Central memory CD8-positive, alpha-beta T cell (primary cell): ENCODE measurements around the gene C15orf40.

Source experiments
- ATAC-seq: fragments of 150-1000 bp; cut with Tn5 transposase; replicated peaks from 2 replicates; pipeline ENCODE4 v1.10.0; 2022; ENCODE audit warnings: mild to moderate bottlenecking, moderate FRiP score, moderate number of reproducible peaks; ENCODE audit not compliant: poor library complexity, severe bottlenecking; ENCODE audit errors: extremely low read depth
- DNase-seq, 2 donors: peaks; one replicate each; pipeline ENCODE4 v3.0.0; 2021; ENCODE audit warnings: low spot score in 2 of 2
- H3K27ac Mint-ChIP-seq: one replicate; pipeline ENCODE4 v1.8.0; 2022; ENCODE audit warnings: low read depth, mild to moderate bottlenecking, moderate library complexity, mixed read lengths
- H3K27me3 Mint-ChIP-seq: one replicate; pipeline ENCODE4 v1.8.0; 2022; ENCODE audit warnings: mixed read lengths
- H3K36me3 Mint-ChIP-seq: one replicate; pipeline ENCODE4 v1.8.0; 2022; ENCODE audit warnings: mild to moderate bottlenecking, moderate library complexity, mixed read lengths; ENCODE audit not compliant: insufficient read depth
- H3K4me1 Mint-ChIP-seq: one replicate; pipeline ENCODE4 v1.8.0; 2022; ENCODE audit warnings: mixed read lengths
- H3K4me3 Mint-ChIP-seq: one replicate; pipeline ENCODE4 v1.8.0; 2022; ENCODE audit warnings: mild to moderate bottlenecking, moderate library complexity, mixed read lengths
- H3K9me3 Mint-ChIP-seq: one replicate; pipeline ENCODE4 v1.8.0; 2022; ENCODE audit warnings: mixed read lengths

Gene C15orf40

DNA sequence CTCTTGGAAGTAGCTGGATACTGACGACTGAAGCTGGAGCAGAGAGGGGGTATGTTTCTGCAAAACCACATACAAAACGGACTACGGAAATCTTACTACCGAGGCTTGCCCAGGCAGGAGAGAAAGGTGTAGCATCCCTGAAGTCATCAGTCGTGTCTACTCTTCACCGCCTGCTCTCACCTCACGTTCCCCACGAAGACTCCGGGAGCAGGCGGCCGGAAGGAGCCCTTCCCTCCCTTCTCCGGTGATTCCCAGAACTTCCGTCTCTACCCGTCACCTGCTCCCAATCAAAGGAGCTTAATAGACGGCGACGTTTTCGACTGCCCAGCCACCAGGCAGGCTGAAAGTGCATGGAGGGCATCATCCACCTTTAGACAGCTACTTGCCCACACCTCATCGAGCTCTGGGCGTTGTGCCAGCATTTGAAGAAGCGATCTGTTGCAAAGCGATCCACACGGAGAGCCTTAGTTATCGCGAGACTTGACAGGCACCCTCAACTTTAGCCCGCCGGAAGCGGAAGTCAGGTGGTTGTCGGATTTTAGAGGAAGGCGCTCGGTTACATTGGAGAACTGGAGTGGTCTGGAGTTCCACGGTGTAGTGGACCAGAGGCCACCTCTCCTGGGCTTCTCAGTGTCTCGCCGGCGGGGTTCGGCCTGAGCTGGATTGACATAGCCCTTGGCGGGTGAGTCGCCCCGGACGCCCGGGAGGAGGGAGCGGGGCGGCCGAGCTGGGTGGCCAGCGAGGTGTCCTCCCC lies 25.6 kb downstream of the C15orf40 start, which contains the start of gene RAMAC:
TSS of gene RAMAC (plus strand) at position 523 of the 754 bp plus-strand sequence. CDS start 2,809 bp downstream, outside the sequence.
- Mint-ChIP-seq H3K27me3 (no peaks in the 10 kb centered on the region), H3K4me3 (peak within 1 kb of the TSS; percentile 99), H3K4me1 (peaks cover 23% of the 10 kb centered on the region), H3K27ac (peak within 1 kb of the TSS; percentile 89), H3K9me3 (no peaks in the 10 kb centered on the region), H3K36me3 (peaks cover 34% of the 10 kb centered on the region)
- ATAC-seq (peak; percentile 91), DNase-seq (peak; percentile 81 to 86)

DNA sequence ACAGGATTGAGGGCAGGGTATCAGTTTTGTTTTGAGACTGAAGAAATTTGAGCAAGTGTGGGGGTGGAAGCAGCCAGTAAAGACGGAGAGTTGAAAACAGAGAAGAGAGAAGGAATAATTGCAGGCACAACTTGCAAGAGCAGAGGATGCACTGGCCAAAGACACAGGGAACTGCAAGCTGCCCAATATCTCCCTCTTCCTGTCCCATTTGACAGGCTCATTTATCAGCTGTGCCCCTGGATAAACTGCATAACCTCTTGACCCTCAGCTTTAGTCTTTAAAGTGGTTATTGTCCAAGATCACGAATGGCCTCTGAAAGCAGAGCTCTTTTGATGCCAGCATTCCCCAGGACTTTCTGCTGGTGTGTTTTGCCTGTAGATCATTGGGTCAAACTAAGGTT lies 30.5 kb downstream of the C15orf40 start:
- Mint-ChIP-seq H3K27me3 (no peaks in the 10 kb centered on the region), H3K9me3 (no peaks in the 10 kb centered on the region), H3K27ac (no peak overlapping the region), H3K36me3 (peaks cover 10% of the 10 kb centered on the region), H3K4me1 (peaks cover 17% of the 10 kb centered on the region), H3K4me3 (no peak overlapping the region)
- no peak for ATAC-seq
- DNase-seq: no peak

DNA sequence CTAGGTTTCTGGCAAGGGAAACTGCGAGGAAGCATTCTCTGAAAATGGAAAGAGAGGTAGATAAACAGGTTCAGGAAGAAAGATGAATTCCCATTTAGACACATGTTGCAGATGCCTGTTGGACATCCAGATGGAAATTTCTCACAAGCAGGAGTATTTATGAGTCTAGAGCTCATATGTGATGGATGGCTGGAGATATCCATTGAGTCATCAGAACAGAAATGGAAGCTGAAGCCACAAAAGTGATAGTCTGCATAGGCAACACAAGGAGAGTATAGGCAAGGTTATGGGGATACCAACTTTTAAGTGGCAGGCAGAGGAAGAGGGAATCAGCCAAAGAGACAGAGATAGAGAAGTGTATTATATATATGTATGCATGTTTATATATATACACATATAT lies 31.7 kb downstream of the C15orf40 start:
- Mint-ChIP-seq H3K27ac (no peak overlapping the region), H3K4me1 (peaks cover 4% of the 10 kb centered on the region), H3K4me3 (no peak overlapping the region), H3K36me3 (peaks cover 3% of the 10 kb centered on the region), H3K27me3 (no peaks in the 10 kb centered on the region), H3K9me3 (no peaks in the 10 kb centered on the region)
- DNase-seq: no peak
- no peak for ATAC-seq

DNA sequence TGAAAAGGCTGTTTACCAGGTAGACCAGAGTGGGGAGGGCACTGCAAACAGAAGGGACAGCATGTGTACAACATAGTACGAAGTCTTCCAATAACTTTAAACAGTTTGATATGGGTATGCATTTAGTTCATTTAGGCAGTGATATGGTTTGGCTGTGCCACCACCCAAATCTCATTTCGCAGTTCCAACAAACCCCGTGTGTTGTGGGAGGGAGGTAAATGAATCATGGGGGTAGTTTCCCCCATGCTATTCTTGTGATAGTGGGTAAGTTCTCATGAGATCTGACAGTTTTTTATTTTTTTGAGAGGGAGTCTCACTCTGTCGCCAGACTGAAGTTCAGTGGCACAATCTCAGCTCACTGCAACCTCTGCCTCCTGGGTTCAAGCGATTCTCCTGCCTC lies 33.0 kb downstream of the C15orf40 start:
- no peak overlapping the region for H3K4me3 Mint-ChIP-seq
- peaks cover 3% of the 10 kb centered on the region for H3K36me3 Mint-ChIP-seq
- no peaks in the 10 kb centered on the region for H3K9me3 Mint-ChIP-seq
- no peak for ATAC-seq
- H3K27ac Mint-ChIP-seq: no peak overlapping the region
- DNase-seq: no peak
- H3K4me1 Mint-ChIP-seq: no peaks in the 10 kb centered on the region
- no peaks in the 10 kb centered on the region for H3K27me3 Mint-ChIP-seq

DNA sequence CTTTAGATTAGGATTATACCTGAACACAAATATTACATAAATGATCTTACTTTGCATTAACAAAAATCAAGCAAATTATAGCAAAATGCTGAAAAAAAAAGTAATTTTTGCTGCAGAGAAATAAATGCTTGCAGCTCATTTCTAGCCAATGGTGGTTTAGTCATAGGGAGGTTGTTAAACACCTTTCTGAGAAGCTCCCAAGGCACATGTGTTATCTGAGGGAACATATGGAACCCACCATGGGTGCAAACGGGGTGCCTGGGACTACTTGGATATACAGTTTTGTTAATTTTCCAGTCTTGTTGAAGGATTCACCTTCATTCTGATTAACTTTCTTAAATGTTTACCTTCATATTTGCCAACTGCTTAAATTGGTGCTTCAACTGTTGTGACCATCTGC lies 34.4 kb downstream of the C15orf40 start:
- DNase-seq (no peak), ATAC-seq (no peak)
- Mint-ChIP-seq H3K4me3 (no peak overlapping the region), H3K36me3 (peaks cover 3% of the 10 kb centered on the region), H3K9me3 (no peaks in the 10 kb centered on the region), H3K27me3 (no peaks in the 10 kb centered on the region), H3K4me1 (no peaks in the 10 kb centered on the region), H3K27ac (no peak overlapping the region)

DNA sequence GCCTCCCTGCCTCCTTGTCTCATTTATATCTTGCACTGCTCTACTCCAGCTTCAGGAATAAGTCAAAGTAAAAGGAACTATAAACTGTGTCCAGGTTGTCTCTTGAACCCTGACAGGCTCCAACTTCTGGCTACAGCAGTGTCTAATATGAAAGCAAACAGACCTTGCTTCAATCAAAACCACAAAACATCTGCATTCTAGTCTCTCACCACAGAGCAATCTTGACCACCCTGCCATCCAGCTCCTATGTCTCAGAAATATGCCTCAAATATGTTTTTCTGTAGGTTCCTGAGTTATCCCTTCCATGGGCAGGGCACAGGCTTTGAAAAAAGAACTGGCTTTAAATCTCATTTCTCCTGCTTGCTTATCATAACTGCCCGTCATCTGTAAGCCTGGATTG lies 38.4 kb downstream of the C15orf40 start:
- no peaks in the 10 kb centered on the region for H3K9me3 Mint-ChIP-seq
- no peak for DNase-seq
- peaks cover 6% of the 10 kb centered on the region for H3K4me1 Mint-ChIP-seq
- H3K27ac Mint-ChIP-seq: no peak overlapping the region
- H3K27me3 Mint-ChIP-seq: no peaks in the 10 kb centered on the region
- ATAC-seq: no peak
- H3K36me3 Mint-ChIP-seq: peaks cover 2% of the 10 kb centered on the region
- H3K4me3 Mint-ChIP-seq: no peak overlapping the region

DNA sequence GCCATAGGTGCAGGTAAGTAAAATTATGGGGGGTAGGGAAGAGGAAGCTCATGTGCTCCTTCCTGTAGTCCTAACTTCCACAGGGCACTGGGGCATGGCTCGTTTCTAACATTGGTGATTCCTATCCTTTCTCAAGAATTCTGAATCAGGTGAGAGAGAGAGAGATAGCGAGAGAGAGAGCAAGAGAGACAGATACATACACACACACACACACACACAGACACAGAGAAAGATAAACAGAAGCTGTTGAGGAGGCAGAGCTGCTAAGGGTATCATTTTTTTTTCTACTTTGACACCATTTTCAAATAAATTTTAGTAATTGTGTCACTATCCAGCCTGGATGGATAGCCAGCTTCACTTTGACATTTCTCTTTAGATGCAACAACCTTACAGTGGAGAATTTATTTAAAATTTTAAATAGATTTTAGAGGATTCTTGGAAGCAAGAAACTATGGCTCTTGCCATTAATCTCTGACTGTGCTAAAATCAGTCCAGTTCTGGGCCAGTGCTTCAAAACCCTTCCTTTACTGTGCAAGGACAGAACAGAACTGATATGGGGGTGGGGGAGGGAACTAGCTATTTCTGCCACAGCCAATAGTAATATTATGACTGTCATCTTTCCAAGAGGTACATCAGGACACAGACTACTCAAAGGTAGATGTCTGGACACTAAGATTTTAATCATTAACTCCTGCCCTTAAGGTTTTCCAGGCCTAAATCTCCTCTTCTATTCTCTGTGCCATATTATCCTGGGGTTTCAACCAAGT lies 40.0 kb downstream of the C15orf40 start:
- H3K36me3 Mint-ChIP-seq: peaks cover 2% of the 10 kb centered on the region
- DNase-seq (no peak), ATAC-seq (no peak)
- H3K27ac Mint-ChIP-seq: no peak overlapping the region
- H3K27me3 Mint-ChIP-seq: no peaks in the 10 kb centered on the region
- no peak overlapping the region for H3K4me3 Mint-ChIP-seq
- peaks cover 6% of the 10 kb centered on the region for H3K4me1 Mint-ChIP-seq
- H3K9me3 Mint-ChIP-seq: no peaks in the 10 kb centered on the region

DNA sequence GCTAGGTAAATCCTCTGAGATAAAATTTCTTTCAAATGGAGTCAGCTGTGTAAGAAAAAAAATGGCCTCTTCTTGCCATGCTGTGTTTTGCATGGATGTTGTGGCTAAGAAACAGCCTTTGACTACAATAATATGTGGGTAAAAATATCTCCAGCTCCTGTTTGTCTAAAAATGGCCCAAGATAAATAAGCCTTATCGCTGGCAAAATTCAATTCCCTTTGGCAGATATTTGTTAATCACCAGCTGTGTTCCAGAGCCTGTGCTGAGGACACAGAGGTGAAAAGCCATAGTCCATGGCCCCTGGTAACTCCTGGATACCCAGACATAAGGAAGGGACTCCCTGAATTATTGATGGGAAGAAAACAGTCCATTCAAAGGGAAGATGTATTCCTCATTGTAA lies 40.7 kb downstream of the C15orf40 start:
- Mint-ChIP-seq H3K27me3 (no peaks in the 10 kb centered on the region), H3K36me3 (peaks cover 2% of the 10 kb centered on the region), H3K9me3 (no peaks in the 10 kb centered on the region), H3K27ac (no peak overlapping the region), H3K4me1 (peaks cover 6% of the 10 kb centered on the region), H3K4me3 (no peak overlapping the region)
- ATAC-seq: no peak
- no peak for DNase-seq

DNA sequence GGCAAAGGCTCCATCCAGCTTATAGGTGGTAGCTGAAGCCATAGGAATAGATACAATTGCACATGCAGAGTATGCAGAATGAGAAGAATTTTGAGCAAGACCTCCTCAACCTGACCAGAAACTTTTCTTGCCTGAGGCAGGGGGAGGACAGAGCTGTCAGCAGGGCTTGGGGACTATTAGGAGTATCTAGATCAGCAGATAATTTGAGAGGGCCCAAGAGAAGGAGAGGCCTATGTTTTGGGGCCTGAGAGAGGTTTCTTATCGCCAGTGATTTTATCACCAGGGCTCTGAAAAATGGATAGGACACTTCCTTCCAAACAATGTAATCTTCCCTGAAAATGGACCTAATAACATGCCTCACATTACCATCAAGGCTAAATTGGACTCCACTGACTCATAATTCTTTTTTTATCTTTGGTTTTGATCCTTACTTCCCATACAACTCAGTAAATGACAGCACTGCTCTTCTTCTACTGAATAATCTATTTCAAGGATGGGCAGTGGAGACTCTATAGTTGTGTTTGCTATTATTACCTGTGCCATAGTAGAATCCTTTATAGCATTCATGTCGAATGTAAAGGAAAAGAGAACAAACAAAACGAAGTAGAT lies 41.3 kb downstream of the C15orf40 start:
- H3K27me3 Mint-ChIP-seq: no peaks in the 10 kb centered on the region
- ATAC-seq: no peak
- peaks cover 6% of the 10 kb centered on the region for H3K4me1 Mint-ChIP-seq
- no peak overlapping the region for H3K4me3 Mint-ChIP-seq
- no peak overlapping the region for H3K27ac Mint-ChIP-seq
- H3K9me3 Mint-ChIP-seq: no peaks in the 10 kb centered on the region
- H3K36me3 Mint-ChIP-seq: no peaks in the 10 kb centered on the region
- DNase-seq: no peak

DNA sequence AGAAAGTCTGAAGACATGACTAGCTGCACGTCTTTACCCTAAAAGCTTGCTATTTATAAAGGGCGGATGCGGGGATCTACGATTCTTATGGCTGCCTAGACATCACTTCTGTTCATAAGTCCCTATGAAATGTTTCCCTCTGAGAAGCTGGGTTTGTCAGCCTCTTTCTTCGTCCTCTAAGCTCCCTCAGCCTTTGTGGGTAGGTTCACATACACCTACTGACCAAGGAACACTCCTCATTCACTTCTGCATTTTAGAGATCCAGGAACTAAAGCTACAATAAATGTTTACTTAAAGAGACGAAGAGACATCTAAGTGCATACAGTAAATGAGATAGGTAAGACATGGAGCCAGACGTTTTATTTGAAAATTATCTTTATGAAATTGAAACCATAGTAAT lies 42.1 kb downstream of the C15orf40 start:
- no peaks in the 10 kb centered on the region for H3K9me3 Mint-ChIP-seq
- ATAC-seq: no peak
- DNase-seq: no peak

DNA sequence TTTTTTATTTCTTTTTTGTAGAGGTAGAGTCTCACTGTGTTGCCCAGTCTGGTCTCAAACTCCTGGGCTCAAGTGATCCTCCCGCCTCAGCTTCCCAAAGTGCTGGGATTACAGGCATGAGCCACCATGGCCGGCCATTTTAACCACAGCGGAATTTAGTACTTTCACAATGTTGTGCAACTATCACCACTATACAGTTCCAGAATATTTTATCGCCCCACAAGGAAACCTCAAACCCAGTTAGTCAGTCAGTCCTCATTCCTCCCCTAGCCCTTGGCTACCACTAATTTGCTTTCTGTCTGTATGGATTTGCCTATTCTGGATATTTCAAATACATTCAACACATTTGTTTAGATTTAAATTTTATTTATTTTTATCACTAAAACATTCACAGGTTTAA lies 43.4 kb downstream of the C15orf40 start:
- ATAC-seq: no peak
- Mint-ChIP-seq H3K4me1 (peaks cover 6% of the 10 kb centered on the region), H3K27ac (no peak overlapping the region), H3K27me3 (no peaks in the 10 kb centered on the region), H3K36me3 (no peaks in the 10 kb centered on the region), H3K4me3 (no peak overlapping the region), H3K9me3 (no peaks in the 10 kb centered on the region)
- DNase-seq: no peak

More for the DNA sequence above, 42.1 kb downstream of the C15orf40 start:
- Mint-ChIP-seq H3K4me3 (no peak overlapping the region), H3K27ac (no peak overlapping the region), H3K36me3 (no peaks in the 10 kb centered on the region), H3K4me1 (peaks cover 6% of the 10 kb centered on the region), H3K27me3 (no peaks in the 10 kb centered on the region)

DNA sequence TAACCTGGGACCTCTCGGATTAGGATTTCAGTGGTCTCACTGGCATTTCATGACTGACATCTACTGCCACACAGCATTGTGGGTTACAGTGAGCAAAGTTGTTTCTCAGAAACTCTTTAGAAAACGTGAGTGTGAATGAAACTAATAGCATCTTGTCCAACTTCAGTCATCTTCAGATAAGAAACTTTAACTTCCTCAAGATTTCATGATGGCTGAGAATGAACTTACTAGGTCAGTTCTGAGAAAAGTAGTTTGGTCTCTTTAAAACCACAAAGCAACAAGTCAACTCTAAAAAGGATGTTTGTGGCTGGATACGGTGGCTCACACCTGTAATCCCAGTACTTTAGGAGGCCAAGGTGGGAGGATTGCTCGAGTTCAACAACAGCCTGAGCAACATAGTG lies 44.8 kb downstream of the C15orf40 start:
- Mint-ChIP-seq H3K9me3 (no peaks in the 10 kb centered on the region), H3K4me1 (peaks cover 6% of the 10 kb centered on the region), H3K27ac (no peak overlapping the region), H3K4me3 (no peak overlapping the region), H3K27me3 (no peaks in the 10 kb centered on the region), H3K36me3 (no peaks in the 10 kb centered on the region)
- ATAC-seq (no peak), DNase-seq (no peak)

DNA sequence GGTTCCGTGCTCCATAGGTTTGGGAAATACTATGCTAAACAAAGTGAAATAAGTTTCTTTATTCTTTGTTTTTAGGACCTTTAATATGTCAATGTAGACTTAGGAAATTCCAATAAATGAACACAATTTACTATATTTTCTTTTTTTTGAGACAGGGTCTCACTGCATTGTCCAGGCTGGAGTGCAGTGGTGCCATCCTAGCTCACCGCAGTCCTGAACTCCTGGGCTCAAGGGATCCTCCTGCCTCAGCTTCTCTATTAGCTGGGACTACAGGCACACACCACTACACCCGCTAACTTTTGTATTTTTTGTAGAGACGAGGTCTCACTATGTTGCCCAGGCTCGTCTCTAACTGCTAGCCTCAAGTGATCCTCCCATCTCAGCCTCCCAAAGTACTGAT lies 46.5 kb downstream of the C15orf40 start:
- Mint-ChIP-seq H3K4me1 (peaks cover 6% of the 10 kb centered on the region), H3K36me3 (no peaks in the 10 kb centered on the region), H3K9me3 (no peaks in the 10 kb centered on the region), H3K27me3 (no peaks in the 10 kb centered on the region), H3K4me3 (no peak overlapping the region), H3K27ac (no peak overlapping the region)
- no peak for ATAC-seq
- DNase-seq: no peak
